GM12878 (cell line): ENCODE measurements around the gene OPRD1. TPM values are rescaled to one million over a fixed set of nuclear protein-coding genes. Genes with fewer than 3 reads are reported as not detected.
A peak's percentile ranks its signal among the peaks of the same experiment; 100 is the strongest.

Experiments
- CBX3 ChIP-seq: fragments of 200-600 bp; sonication (generic); IDR thresholded peaks from 2 replicates; pipeline ENCODE4 v1.6.1; 2016; ENCODE audit warnings: low read depth, borderline replicate concordance
- HSF1 ChIP-seq: fragments of 150-350 bp; IDR thresholded peaks from 2 replicates; pipeline ENCODE4 v1.6.1; 2014; ENCODE audit warnings: mild to moderate bottlenecking, low read depth, low read length
- MEF2B ChIP-seq: fragments of 450-650 bp; IDR thresholded peaks from 2 replicates; pipeline ENCODE4 v1.6.1; 2018; ENCODE audit warnings: mild to moderate bottlenecking, moderate library complexity; ENCODE audit not compliant: partially characterized antibody, poor library complexity, severe bottlenecking
- MTA2 ChIP-seq: fragments of 450-650 bp; IDR thresholded peaks from 2 replicates; pipeline ENCODE4 v1.6.1; 2016; ENCODE audit warnings: low read depth, mild to moderate bottlenecking, moderate library complexity
- MTA3 ChIP-seq: IDR thresholded peaks from 2 replicates; pipeline ENCODE4 v1.6.1; 2012; ENCODE audit warnings: low read length, inconsistent platforms, borderline replicate concordance
- PAX5 ChIP-seq: IDR thresholded peaks from 2 replicates; pipeline ENCODE4 v1.6.1; 2011; ENCODE audit warnings: low read depth, low read length, borderline replicate concordance
- RAD21 ChIP-seq: IDR thresholded peaks from 2 replicates; pipeline ENCODE4 v1.6.1; 2011; ENCODE audit warnings: mild to moderate bottlenecking, low read depth, low read length, moderate library complexity; ENCODE audit not compliant: insufficient read depth
- RAD51 ChIP-seq: fragments of 450-650 bp; IDR thresholded peaks from 2 replicates; pipeline ENCODE4 v1.6.1; 2016; ENCODE audit warnings: moderate library complexity, mild to moderate bottlenecking, inconsistent platforms
- RFX5 ChIP-seq: IDR thresholded peaks from 2 replicates; pipeline ENCODE4 v1.6.1; 2011; ENCODE audit warnings: low read depth, low read length, improper control_type of control experiment
- SIN3A ChIP-seq: IDR thresholded peaks from 2 replicates; pipeline ENCODE4 v1.6.1; 2012; ENCODE audit warnings: low read depth, low read length, improper control_type of control experiment
- SMARCA5 ChIP-seq: fragments of 450-650 bp; IDR thresholded peaks from 2 replicates; pipeline ENCODE4 v1.6.1; 2017; ENCODE audit warnings: mild to moderate bottlenecking
- SREBF1 ChIP-seq: IDR thresholded peaks from 2 replicates; pipeline ENCODE4 v1.6.1; 2012; ENCODE audit warnings: mild to moderate bottlenecking, low read length
- SREBF2 ChIP-seq: IDR thresholded peaks from 2 replicates; pipeline ENCODE4 v1.6.1; 2012; ENCODE audit warnings: mild to moderate bottlenecking, low read length
- WRNIP1 ChIP-seq: IDR thresholded peaks from 2 replicates; pipeline ENCODE4 v1.6.1; 2011; ENCODE audit warnings: low read depth, low read length, improper control_type of control experiment, borderline replicate concordance
- ZNF207 ChIP-seq: fragments of 450-650 bp; IDR thresholded peaks from 2 replicates; pipeline ENCODE4 v1.6.1; 2014; ENCODE audit warnings: antibody characterized with exemption, mild to moderate bottlenecking, borderline replicate concordance
- ZNF274 ChIP-seq: IDR thresholded peaks from one replicate; pipeline ENCODE4 v1.8.0; 2011; ENCODE audit not compliant: insufficient read length, insufficient read depth
- ZNF592 ChIP-seq: fragments of 450-650 bp; IDR thresholded peaks from 2 replicates; pipeline ENCODE4 v1.6.1; 2017; ENCODE audit warnings: mild to moderate bottlenecking, moderate library complexity
- polyA plus RNA-seq, 11 experiments: library from polyadenylated mRNA; depleted of rRNA in 4 of 11; unstranded in 6 of 11; stranded (reverse) in 5 of 11; fragments of >200 nt; fragmentation: Nextera tagmentation in 4 of 11; fragmentation: Illumina TruSeq in 1 of 11; extraction: Ambion mirVana in 4 of 11; extraction: Trizol in 1 of 11; gene quantifications; 1 replicate in 1 of 11; 2 replicates in 10 of 11; pipeline versions ENCODE4 v1.2.1 to v1.2.3, GENCODE V29; 2011 to 2016; ENCODE audit warnings: inconsistent platforms in 2 of 11, missing spikeins in 2 of 11, low read depth in 1 of 11
- total RNA-seq, 4 experiments: library from RNA; depleted of rRNA in 3 of 4; stranded (reverse); fragments of >200 nt in 3 of 4; fragmentation: Illumina TruSeq in 1 of 4; extraction: Trizol in 1 of 4; gene quantifications; 2 replicates each; pipeline versions ENCODE4 v1.2.1 to v1.2.3, GENCODE V29; 2013 to 2021
- TF ChIP-seq, protein P1 (sequence below): fragments of 450-650 bp; IDR thresholded peaks from 2 replicates; pipeline ENCODE4 v1.6.1; 2016; ENCODE audit warnings: mild to moderate bottlenecking
- TF ChIP-seq, protein P2 (sequence below): IDR thresholded peaks from 2 replicates; pipeline ENCODE4 v1.6.1; 2012; ENCODE audit warnings: low read depth, low read length, improper control_type of control experiment
- TF ChIP-seq, protein P3 (sequence below), 3 experiments: IDR thresholded peaks in 2 of 3; conservative IDR thresholded peaks in 1 of 3; 2 replicates each; pipeline ENCODE4 v1.5.1; 2011; ENCODE audit warnings: low read depth in 3 of 3, low read length in 3 of 3, mild to moderate bottlenecking in 3 of 3, control low read depth in 2 of 3, moderate library complexity in 2 of 3, inconsistent platforms in 1 of 3, mixed read lengths in 1 of 3; ENCODE audit not compliant: control insufficient read depth in 2 of 3, insufficient read depth in 1 of 3; ENCODE audit errors: extremely low read depth in 1 of 3

The OPRD1 gene
- total and polyA plus RNA-seq, 10 of the 15 experiments (the other 5 are each of a cell fraction or from before 2014, with no cell fraction given) = 0.02 TPM; not detected in 8

DNA sequence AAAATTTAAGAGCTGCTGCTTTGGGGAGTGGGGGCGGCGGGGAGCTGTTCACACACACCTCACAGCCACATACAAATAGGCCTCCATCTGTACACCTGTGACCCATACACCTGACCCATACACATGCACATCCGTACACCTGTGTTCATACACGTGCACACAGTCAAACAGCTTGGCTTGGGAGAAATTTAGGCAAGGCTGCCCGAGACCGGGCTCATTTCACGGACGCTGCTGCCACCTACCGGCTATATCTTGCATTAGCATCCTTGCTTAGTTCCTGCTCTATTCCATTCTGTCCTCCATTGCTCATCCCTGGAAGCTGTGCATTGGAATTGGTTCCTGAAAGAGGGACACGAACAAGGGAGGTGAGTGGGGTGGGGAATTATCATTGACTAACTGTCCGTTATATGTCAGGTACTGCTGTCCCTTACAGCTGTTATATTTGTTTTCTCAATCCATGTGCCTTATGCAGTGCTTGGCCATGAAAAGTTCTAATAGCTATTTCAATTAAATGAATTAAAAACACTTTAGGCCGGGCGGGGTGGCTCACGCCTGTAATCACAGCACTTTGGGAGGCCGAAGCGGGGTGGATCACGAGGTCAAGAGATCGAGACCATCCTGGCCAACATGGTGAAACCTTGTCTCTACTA lies 65.3 kb downstream of the OPRD1 start (continued):
- TF ChIP-seq ZNF274 (no peak), SIN3A (no peak), ZNF592 (no peak), HSF1 (no peak), RAD21 (peak; percentile 97), ZNF207 (no peak), SMARCA5 (peak; percentile 66; the same call in 1 of the 2 replicates), SREBF1 (no peak), MTA2 (no peak), RFX5 (no peak), MEF2B (peak; percentile 27), SREBF2 (no peak), PAX5 (no peak), RAD51 (no peak), MTA3 (no peak), CBX3 (no peak), WRNIP1 (no peak)
- TF ChIP-seq, protein P1, sequence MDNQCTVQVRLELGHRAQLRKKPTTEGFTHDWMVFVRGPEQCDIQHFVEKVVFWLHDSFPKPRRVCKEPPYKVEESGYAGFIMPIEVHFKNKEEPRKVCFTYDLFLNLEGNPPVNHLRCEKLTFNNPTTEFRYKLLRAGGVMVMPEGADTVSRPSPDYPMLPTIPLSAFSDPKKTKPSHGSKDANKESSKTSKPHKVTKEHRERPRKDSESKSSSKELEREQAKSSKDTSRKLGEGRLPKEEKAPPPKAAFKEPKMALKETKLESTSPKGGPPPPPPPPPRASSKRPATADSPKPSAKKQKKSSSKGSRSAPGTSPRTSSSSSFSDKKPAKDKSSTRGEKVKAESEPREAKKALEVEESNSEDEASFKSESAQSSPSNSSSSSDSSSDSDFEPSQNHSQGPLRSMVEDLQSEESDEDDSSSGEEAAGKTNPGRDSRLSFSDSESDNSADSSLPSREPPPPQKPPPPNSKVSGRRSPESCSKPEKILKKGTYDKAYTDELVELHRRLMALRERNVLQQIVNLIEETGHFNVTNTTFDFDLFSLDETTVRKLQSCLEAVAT = 0 out of 2 replicates have a peak, but pooled peaks have one; percentile 42
- TF ChIP-seq, protein P2, sequence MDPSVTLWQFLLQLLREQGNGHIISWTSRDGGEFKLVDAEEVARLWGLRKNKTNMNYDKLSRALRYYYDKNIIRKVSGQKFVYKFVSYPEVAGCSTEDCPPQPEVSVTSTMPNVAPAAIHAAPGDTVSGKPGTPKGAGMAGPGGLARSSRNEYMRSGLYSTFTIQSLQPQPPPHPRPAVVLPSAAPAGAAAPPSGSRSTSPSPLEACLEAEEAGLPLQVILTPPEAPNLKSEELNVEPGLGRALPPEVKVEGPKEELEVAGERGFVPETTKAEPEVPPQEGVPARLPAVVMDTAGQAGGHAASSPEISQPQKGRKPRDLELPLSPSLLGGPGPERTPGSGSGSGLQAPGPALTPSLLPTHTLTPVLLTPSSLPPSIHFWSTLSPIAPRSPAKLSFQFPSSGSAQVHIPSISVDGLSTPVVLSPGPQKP = no peak
- TF ChIP-seq, protein P3, sequence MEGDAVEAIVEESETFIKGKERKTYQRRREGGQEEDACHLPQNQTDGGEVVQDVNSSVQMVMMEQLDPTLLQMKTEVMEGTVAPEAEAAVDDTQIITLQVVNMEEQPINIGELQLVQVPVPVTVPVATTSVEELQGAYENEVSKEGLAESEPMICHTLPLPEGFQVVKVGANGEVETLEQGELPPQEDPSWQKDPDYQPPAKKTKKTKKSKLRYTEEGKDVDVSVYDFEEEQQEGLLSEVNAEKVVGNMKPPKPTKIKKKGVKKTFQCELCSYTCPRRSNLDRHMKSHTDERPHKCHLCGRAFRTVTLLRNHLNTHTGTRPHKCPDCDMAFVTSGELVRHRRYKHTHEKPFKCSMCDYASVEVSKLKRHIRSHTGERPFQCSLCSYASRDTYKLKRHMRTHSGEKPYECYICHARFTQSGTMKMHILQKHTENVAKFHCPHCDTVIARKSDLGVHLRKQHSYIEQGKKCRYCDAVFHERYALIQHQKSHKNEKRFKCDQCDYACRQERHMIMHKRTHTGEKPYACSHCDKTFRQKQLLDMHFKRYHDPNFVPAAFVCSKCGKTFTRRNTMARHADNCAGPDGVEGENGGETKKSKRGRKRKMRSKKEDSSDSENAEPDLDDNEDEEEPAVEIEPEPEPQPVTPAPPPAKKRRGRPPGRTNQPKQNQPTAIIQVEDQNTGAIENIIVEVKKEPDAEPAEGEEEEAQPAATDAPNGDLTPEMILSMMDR (IDR thresholded peaks at IDR 0.05 in 2 of 3, conservative IDR thresholded peaks at IDR 0.05 in 1 of 3; ENCODE audit: control insufficient read depth in 2 of 3, extremely low read depth in 1 of 3, insufficient read depth in 1 of 3, low read depth in 3 of 3, low read length in 3 of 3) = peak; percentile 89 to 96 (median 93)
